GM19099 (cell line): ENCODE results near the gene REELD1.

Experiments
- POLR2A ChIP-seq: IDR thresholded peaks from 3 replicates; pipeline ENCODE4 v1.6.1; 2011; ENCODE audit warnings: low read depth; ENCODE audit not compliant: insufficient read length; ENCODE audit errors: extremely low read depth

REELD1 gene

GRCh38 chr4:146194212-146194611 is 20.1 kb upstream of the REELD1 start:
- no peak for TF ChIP-seq POLR2A

DNA sequence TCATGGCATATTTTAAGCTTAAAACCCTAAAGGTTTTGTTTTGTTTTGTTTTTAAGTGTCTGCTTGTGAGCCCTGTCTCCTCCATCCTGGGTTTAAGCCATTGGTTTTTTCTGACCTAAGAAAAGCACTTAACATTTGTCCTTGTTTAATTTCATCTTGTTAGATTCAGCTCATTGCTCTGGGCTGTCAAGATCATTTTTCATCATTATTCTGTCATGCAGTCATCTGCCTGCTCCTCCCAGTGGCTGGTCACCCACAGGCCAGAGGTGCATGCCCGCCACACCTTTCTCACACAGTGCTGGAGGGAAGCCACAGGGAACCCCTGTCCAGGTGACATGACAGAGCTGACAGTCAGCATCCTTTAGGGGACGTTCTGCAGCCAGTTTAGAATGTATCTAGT is 11.7 kb upstream of the REELD1 start:
- TF ChIP-seq POLR2A = no peak

- no peak for TF ChIP-seq POLR2A
Observed at GRCh38 chr4:146207410-146207809, 6.9 kb upstream of the REELD1 start.

DNA sequence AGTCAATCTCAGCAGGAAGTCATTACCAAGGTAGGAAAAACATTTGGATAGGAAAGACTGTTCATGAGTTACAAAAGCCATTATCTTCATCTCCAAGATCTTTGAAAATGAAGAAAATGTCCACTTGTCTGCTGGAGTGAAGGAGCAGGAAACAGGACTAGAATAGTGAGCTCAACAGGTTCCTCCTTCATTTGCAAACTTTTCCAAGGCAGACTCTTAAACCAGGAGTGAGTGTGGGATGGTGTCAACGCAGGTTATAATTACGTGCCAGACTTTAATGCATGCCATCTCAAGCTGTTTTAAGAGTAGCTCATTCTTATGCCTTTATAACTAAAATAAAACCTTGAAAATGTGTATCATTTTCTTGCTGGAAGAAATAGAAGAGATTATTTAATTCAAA is 3.4 kb upstream of the REELD1 start:
- no peak for TF ChIP-seq POLR2A

- no peak for TF ChIP-seq POLR2A
Observed at GRCh38 chr4:146211440-146211839, 2.9 kb upstream of the REELD1 start.

GRCh38 chr4:146212781-146213180 is 1.6 kb upstream of the REELD1 start:
- no peak for TF ChIP-seq POLR2A

GRCh38 chr4:146222313-146222712 is 8.0 kb downstream of the REELD1 start:
- no peak for TF ChIP-seq POLR2A

GRCh38 chr4:146224326-146224966 is 10.1 kb downstream of the REELD1 start:
- TF ChIP-seq POLR2A = no peak

DNA sequence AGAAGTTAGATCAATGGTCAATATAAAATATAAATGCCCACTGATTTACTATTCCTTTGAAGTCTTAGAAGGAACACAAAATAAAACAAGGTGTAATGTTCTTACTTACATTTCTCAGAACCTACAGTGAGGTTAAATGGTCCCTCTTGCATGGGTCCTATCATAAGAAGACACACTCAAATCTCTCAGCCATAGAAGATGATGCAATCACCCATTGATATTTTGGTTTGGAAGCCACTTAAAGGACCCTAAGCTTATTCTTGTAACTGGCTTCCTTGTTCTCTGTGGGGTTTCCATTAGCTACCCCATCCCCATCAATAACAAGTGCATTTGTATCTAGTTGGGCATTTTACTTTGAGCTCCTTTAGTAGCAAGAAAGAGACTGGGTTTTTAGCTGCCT is 15.1 kb downstream of the REELD1 start:
- TF ChIP-seq POLR2A = no peak

GRCh38 chr4:146232131-146232722 is 17.9 kb downstream of the REELD1 start:
- TF ChIP-seq POLR2A = no peak

- TF ChIP-seq POLR2A = no peak
Observed at GRCh38 chr4:146235654-146236177, 21.4 kb downstream of the REELD1 start.

- TF ChIP-seq POLR2A = no peak
Observed at GRCh38 chr4:146236216-146236615, 21.9 kb downstream of the REELD1 start.

- no peak for TF ChIP-seq POLR2A
Observed at GRCh38 chr4:146237092-146237491, 22.8 kb downstream of the REELD1 start.

DNA sequence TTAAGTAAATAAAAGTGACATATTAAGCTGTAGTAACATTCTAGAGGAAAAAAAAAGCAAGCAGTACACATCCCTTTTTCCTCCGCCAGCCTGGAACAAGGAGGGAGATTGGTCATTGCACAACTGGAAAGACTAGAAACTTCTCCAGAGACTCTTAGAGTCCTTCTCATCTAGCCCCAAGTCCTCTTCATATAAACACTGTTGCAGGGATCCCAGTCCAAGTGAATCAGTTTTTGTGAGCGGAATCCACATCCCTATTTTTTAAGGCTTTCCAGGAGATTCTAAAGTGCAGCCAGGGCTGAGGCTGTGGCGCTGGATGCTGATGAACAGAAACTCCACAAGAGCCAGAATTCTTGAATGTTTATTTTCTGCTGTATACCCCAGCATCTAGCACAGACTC is 23.8 kb downstream of the REELD1 start:
- no peak for TF ChIP-seq POLR2A

GRCh38 chr4:146243141-146243882 is 29.0 kb downstream of the REELD1 start:
- no peak for TF ChIP-seq POLR2A

GRCh38 chr4:146243883-146244277 is 29.5 kb downstream of the REELD1 start:
- no peak for TF ChIP-seq POLR2A
